HG02981 (cell line): ENCODE results near the gene MYLIP.

Experiments
- ATAC-seq: cut with Tn5 transposase; IDR thresholded peaks from one replicate; pipeline ENCODE4 v1.9.1; 2021; ENCODE audit warnings: mild to moderate bottlenecking, moderate library complexity; ENCODE audit not compliant: unreplicated experiment

MYLIP gene

DNA sequence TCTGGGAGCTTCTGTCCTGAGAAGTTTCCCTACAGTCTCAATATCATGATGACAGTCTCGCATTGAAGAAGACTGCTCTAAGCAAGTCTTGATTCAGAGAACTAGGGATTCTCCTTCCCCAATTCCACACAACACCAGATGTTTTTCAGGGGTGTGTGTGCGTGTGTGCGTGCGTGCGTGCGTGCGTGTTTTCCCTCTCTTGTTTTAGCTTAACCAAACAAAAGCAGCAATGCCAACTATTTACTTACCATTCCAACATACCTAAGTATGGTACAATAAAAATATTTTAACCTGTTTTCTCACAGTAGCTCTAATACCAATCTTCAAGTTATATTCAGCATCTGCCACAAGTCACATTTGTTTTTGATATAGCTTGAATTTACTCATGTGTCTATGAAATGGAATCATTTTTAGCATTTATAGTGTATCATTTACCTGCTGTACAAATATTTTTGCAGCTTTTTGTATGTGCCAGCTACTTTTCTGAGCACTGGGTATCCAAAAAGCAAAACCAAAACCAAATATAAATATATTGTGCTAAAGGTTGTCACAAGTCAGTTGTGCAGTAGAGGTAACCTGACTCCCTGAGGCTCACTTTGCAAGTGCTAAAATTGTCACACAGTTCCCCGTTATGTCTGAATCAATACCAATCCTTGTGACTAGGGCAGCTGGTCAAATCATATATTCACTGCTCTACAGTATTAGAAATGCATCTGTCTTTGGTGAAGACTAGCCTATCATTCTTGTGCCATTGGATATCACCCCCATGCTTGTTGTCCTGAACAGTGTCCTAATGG lies 21.7 kb upstream of the MYLIP start:
- ATAC-seq = no peak

DNA sequence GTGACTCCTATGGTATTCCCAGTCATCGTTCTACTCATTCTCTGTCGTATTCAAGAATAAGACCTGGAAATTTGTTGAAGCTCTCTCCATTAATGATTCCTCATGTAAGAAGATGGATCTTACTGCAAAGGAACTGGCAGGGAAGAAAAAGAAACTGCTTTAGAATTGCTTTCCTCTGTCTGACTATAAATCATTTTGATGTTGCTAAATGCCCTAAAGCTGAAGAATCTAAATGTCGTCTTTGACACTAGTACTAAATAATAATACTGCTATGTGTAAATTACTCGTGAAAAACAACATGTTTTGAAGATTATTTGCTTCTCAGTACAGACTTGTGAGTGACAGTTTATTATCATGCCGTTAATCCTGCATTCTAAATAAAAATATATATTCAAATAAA lies 20.5 kb upstream of the MYLIP start:
- no peak for ATAC-seq

DNA sequence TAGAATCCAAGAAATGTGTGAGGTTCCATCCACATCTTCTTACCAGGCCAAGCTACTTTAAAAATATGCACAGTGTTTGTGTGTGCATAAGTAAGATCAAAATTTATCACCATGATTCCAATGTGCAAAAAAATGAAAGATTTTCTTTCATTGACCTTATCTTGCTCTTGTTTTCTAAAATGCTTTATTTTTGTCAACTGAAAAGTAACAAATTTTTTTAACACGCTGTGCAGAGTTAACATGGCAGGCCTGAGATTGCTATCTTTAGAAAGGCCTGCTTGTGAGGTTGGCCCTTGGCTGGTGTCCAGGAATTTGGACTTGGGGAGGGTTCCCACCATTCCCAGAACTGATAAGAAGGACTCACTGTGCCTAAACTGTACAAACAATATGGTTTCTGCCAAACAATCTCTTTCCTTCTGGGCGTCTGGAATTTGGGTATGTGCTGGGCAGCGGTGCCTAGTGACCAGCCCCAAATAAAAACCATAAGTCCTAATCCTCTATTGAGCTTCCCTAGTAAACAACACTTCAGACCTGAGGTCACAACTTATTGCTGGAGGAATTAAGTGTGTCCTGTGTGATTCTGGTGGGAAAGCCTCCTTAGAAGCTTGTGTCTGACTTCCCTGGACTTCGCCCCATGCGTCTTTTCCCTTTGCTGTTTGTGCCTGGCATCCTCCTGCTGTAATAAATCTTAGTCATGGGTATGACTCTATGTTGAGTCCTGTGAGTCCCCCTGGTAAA lies 19.8 kb upstream of the MYLIP start:
- ATAC-seq = no peak

DNA sequence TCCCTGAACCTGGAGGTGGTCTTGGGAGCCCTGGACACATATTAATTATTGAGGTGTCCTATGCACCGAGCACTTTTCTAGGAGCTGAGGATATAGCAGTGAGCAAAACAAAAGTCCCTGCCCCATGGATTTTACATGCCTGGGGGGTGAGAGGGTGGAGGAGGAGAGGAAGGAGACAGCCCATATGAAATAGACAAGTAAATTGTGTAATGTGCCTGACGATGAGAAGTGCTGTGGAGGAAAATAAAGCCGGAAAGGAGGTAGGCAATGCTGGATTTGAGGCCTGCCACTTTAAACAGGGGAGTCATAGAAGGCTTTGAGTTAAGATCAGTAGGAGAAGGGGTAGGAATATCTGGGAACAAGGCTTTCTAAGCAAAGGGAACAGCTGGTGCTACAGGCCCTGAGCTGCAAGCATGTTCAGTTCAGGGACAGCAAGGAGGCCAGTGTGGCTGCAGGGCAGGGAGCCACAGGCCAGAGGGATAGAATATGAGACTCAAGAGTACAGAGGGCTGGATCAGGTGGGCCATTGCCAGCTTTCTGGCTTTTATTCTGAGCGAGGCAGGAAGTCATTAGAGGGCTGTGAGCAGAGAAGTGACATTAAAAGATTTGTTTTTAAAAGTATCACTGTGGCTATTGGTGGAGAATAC lies 19.1 kb upstream of the MYLIP start:
- ATAC-seq = no peak

DNA sequence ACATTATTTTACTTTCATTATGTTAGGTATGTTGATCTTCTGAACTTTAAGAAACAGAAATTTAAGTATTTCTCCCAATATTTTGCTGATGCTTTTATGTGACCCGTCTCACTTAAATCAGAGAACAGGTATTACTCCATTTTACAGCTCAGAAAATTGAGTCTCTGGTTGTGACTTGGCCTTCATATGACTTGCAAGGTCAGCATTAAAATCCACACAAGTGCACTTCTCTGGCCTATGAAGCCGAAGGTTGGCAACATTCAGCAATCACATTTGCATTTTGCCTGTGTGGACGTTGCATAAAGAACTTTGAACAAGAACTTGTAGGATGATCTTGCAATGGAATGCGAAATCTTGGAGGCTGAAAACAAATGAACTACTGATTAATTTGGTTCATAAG lies 10.1 kb upstream of the MYLIP start:
- ATAC-seq = no peak

DNA sequence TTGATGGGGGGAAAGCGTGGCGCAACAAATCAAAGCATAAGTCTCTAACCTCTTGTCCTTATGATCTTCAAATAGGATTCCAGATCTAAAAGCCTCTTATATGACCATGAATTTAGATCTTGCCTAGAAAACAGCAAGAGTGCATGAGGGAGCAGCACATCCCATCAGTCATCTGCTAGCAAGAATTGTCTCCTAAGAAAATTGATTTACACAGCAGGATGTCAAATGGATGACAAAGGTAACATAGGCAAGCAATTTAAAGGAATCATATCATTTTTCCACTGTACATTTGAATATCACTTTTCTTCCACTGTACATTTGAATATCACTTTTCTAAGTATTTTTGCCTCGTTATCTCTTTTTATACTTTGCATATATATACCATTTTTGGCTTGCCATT lies 7.5 kb upstream of the MYLIP start:
- no peak for ATAC-seq

DNA sequence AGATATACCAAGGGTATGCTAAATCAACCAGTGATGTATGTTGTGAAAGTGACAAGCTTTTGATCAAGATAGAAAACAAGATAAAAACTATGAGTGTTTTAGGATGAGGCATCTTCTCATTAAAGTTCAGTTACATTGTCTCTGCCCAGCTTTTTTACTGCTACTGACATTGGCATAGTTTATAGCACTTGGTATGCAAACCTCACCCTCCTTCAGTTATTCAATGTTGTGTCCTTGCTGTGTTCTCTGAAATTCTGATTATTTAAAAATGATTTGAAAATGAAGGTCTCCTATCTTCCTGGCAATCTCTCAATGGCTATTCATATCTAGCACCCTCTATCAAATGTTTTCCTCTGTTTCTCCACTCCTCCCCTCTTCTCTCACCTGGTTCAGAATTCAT lies 6.7 kb upstream of the MYLIP start:
- no peak for ATAC-seq

DNA sequence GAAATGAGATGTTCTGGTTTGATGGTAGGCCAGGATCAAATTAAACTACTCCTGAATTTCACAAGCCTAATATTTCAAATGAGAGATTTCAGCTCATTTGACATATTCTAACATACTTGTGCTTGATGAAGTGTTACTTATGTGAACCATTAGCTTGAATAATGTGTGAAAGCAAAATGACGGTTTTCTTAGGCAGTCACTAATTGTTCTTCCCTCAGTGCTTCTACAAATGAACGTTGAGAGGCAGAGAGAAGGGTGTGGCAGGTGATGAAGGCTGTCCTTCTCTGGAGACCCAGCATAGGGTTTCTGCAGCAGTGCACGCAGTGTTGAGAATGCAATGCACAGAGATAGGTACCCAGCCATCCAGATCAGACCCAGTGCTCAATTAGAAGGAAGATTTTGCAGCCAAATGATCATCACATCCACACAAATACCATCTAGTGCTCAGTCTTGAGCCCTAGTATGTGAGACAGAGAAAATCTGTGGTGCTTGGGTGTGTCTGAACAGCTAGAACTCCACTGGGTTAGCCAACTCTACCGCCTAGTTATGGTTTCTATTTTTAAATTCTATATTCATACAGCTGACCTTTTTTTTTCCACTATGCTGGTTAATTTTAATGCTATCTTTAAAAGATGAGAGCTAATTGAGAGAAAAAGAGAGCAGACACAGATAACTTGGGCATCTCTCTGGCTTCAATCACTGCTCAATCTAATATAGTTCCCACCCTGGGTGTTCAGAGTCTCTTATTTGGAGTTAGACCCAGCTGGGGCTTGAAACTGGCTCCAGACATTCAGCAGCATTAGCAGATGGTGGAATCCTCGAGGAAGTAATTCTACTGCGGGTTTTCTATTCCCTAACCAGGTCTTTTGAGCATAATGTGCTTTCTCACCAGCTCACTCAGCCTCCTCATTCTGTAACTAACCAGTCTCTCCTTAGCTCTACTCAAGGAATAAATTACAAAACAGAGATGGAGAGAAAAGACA lies 4.4 kb upstream of the MYLIP start:
- ATAC-seq = no peak

DNA sequence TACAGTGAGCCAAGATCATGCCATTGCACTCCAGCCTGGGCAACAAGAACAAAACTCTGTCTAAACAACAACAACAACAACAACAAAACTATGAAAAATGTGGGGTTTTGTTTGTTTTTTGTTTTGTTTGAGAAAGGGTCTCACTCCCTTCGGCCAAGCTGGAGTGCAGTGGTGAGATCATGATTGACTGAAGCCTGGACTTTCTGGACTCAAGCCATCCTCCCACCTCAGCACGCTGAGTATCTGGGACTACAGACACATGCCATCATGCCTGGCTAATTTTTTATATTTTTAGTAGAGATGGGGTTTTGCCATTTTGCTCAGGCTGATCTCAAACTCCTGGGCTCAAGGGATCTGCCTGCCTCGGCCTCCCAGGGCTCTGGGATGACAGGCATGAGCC lies 2.8 kb upstream of the MYLIP start:
- no peak for ATAC-seq

DNA sequence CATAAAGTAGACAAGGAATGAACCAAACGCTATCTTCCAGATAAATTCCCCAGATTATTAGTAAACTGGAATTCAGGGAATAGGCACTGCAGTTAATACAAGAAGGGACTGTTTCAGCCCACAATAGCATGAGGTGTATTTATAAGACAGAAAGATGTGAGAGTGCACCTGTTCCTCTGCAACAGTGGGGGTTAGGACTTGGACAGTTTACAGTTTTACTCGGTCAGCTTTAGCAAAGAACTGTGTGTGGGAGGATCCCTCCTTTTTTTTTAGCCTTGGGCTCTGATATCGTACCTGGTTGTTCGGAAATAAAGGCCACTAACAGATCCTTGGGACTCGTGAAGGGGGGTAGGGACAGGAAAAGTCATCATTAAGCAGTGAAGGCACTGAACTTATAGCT lies 2.0 kb upstream of the MYLIP start:
- no peak for ATAC-seq

DNA sequence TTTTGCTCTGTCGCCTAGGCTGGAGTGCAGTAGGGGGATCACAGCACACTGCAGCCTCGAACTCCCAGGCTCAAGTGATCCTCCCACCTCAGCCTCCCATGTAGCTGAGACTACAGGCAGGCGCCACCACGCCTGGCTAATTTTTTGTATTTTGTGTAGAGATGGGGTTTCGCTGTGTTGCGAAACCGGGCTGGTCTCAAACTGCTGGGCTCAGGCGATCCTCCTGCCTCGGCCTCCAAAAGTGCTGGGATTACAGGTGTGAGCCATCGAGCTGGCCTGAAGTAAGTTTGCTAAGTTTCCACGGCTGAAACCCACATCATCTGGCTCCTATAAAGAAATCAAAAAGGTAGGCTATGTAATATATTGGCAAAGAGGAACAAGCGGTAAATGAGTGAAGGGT lies 1.4 kb upstream of the MYLIP start:
- no peak for ATAC-seq

DNA sequence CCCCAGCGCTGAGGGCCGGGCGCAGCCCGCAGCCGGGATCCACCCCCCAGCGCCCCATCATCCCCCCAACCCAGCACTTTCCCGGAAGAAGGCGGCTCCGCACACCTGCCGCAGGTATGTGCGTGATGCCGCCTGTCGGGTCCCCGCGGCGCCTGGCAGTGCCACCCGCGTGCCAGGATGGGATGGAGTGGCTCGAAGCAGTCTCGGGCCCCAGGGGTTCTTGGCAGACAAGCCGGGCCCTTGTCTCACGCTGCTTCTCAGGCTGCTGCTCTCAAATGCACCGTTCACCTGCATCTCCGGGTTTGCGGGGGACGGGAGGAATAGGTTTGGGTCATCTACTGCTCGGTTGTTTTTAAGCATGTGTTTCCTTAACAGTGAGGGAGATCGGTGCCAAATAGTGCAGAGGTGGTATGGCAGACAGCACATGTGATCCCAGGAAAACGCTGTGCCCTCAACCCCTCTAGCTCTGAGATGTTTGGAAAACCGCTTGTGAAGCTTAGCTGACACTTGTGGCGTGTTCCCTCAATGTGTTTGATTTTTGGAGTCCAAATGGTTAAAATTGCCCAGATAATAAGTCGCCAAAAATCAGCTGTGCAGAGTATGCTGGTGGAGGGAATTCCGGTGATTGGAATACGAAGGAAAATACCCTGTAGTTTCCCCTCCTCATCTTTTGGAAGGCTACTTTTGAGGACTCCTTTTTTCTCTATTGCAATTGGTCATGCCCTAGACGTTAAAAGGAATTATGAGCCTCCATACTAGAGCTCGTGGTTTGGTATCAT lies 926 bp downstream of the MYLIP start:
- peak; percentile 2 for ATAC-seq

DNA sequence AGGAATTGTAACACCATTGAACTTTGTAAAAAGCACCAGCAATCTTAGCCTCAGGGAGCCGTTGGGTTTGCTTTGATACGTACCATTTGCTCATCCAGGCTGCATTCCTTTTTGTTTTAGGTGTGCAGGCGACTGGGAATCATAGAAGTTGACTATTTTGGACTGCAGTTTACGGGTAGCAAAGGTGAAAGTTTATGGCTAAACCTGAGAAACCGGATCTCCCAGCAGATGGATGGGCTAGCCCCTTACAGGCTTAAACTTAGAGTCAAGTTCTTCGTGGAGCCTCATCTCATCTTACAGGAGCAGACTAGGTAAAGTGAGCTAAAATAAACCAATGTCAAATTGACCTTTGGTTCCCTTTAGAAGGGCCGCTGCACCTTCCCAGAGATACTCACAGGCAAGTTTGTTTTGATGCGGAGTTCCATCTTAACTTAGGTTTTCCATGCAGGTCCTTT lies 1.6 kb downstream of the MYLIP start:
- ATAC-seq = no peak

DNA sequence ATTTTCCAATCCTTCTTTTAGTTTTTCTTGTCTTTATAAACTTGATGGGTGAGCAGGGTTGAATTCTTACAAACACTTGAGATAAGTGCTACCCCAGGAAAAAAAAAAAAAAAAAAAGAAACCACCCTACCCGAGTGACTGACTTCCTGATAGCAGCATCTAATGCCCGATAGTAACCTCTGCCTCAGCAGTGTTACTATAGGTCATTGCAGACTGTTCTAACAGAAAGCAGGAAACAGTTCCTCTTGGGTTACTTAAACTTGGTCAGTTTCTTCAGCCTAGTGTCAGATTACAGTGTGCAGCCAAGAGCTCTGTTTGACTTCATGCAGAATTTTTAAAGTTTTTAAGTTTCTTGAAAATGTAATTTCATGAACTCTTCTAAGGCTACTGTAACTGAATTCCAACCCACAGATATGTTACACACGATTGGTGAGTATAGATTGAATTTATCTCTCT lies 2.1 kb downstream of the MYLIP start:
- peak; percentile 60 for ATAC-seq

DNA sequence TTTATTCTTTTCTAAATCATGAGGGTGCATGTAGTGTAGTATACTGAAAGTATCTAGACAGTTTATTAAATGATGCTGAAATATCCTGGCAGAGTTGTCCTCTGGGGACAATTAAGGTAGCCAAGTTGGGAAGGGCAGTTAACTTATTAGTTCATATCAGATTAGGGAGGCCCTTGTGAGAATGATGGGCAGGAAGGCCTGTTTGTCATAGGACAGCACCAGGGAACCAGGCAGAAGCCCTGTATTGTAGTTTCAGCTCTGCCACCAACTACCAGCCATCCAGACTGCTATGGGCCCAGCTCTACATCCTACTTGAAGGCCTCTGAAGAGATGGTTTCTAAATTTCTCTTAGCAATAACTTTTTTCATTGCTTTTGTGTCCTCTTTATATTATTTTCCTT lies 4.0 kb downstream of the MYLIP start:
- ATAC-seq = no peak

DNA sequence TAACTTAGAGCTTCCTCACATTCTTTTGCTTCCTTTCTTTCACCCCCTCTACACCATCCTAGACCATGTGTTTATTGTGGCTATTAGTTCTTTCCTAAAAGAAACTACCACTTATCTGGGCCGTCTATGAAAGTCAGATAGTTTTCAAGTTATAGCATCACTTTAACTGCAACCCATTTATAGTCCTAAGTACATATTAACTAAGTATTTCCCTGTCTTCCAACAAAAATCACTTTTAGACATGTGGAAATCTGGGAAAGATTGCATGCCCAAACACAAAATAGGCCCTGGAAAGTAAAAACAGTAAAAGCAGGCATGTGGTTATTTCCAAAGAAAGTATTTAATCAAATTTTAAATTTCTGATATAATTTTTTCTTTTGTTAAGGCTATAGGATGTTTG lies 5.5 kb downstream of the MYLIP start:
- ATAC-seq = no peak

DNA sequence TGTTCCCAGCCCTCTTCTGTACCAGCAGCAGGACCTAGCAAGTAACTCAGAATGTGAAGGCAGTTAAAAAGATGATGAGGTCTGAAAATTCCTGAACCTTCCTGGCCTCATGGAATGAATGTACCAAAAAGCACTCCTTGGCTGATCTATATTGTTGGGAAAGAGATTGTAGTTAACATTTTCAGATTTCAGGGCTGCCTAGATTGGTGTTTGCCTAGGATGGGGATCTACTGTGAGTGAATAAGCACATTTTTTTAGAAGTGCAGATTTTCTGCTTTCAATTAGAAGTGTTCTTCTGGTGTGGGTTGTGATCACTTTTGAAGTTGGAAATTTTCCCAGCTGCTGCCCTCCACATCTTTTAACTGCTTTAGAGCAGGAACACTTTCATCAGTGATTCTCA lies 6.2 kb downstream of the MYLIP start:
- ATAC-seq = no peak

DNA sequence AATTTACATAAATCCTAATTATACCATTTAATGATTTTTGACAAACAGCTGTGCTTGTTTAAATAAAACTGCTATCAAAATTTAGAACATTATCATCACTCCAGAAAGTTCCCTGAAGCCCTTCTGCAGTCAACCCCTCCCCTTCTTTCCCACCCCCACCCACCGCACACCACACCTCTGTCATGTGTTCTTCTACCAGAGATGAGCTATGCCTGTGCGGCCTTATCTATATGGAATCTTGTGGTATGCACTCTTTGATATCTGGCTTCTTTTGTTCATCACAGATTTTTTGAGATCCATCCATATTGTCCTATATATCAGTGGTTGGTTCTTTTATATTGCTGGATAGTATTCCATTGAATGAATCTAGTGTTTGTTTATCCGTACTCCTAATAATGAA lies 7.2 kb downstream of the MYLIP start:
- ATAC-seq = no peak

DNA sequence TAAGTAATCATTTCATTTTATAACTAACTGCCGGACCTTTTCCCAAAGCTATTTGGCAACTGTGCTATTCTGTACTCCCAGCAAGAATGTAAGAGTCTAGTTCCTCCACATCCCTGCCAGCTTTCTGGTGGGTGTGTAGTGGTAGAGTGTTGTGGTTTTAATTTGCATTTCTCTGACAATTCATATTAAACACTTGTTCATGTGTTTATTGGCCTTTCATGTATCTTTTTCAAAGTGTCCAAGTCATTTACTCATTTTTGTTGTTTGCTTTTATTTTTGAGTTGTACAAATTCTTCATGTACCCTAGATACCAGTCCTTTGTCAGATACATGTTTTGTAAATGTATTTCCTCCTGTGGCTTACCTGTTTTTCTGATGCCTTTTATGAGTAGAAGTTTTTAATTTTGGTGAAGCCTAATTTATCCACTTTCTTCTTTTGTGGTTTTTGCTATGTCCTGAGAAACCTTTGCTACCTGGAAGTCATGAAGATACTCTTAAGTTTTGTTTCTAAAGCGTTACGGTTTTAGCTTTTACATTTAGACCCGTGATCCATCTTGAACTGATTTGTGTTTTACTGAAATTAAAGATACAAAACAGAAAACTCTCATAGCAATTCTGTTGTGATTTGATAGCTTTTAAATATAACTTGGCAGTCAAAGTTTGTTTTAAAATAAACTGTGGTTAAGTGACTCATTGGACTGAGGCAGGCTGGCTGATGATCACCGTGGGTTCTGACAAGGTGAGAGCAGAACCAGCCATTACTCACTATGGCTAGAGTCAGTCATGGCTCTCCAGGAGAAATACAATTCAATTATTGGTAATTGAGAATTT lies 8.0 kb downstream of the MYLIP start:
- no peak for ATAC-seq
